HG03097 (cell line): ENCODE data around the gene EPS8L3.
"Not testable (repeated sequence)": the region's sequence is repeated elsewhere in the genome, so short reads cannot be mapped to it uniquely, and the experiment has no call there.

Experiments used
- ATAC-seq: cut with Tn5 transposase; IDR thresholded peaks from one replicate; pipeline ENCODE4 v1.9.1; 2021; ENCODE audit not compliant: unreplicated experiment, low FRiP score

The EPS8L3 gene

DNA sequence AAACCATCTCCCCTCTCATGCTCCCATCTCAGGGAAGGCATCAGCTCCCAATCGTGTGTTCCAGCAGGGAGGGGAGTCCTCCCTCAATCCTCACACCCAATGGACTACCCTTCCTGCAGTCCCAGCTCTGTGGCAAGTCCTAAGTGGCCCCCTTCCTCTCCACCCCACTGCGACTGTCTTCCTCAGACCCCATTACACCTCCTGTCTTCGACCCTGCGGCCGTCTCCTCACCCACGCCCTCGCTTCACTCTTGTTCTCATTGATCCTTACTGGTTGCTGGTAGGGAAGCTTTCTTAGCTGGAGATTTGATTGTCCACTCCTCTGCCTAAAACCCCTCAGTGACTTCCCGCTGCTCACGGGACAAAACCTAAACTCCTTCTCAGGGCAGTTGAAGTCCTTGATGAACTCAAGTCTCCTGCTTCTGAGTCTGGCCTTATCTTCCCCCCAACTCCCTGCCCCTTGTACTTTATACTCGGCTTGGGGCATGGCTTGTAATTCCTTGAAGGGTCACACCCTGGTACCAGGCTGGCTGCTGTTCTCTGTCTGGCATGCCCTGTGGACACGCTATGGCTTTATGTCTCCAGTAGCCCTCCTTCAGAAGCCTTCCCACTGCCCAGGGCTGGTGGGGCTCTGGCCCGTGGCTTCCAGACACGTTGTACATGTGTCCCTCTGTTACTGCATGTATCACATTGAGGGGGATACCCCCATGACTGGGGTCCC lies 2.3 kb upstream of the EPS8L3 start:
- ATAC-seq = no peak

- no peak for ATAC-seq
Measured at GRCh38 chr1:109765483-109765815, 1.7 kb upstream of the EPS8L3 start.

- ATAC-seq = no peak
Measured at GRCh38 chr1:109764561-109765482, 1.1 kb upstream of the EPS8L3 start.

GRCh38 chr1:109762821-109763645 lies 690 bp downstream of the EPS8L3 start:
- no peak for ATAC-seq

DNA sequence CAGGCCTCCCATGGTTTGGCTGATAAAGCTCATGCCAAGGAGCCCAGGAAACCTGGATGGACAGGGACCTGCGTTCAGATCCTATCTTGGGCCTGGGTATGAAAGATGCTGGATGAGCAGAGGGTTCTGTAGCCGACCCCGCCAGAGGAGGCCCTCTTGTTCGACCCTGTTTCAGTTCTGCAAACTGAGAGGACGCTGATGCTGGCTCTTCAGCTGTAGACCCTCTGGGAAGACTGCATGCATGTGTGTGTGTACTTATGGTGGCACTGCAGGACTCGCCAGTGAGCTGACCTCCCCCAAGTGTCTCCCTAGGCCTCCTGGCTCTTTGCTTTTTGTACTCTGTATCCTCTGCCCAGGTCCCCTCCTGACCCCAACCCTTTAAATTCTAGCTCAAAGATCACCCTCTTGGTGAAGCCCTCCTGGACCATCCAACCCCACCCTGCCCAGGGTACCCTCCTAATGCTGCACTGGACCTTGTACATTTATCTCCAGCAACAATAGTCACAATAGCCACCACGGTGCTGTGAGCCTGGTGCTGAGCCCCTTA lies 1.6 kb downstream of the EPS8L3 start:
- no peak for ATAC-seq

GRCh38 chr1:109761227-109762038 lies 2.3 kb downstream of the EPS8L3 start:
- no peak for ATAC-seq

DNA sequence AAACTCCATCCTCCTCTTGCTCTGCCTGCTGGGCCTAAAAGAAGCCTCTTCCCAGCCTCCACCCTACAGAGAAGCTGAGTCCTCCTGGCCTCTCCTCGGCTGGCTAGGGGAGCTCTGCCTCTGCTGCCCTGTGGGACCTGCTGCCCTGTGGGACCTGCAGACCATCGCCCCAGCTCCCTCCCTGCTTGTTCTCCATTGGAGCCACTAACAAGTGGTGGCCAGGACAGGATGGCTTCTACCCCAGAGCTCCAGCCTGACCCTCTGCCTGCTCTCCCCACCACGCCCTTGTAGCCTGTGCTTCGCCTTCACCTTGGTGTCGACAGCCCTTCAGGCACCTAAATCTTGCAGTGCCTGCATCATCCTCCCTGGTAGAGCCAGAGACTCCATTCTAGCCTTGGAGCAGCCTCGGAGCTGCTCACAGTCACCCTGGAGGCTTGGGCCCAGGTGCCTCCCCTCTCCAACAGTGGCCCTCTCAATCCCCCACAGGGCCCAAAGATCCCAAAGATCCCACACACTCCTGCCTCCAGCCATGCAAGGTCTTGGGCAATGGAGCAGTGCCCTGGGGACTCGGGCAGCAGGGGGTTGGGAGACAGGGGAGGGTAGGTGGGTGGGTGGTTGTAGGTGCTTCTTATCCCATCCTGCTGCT lies 3.0 kb downstream of the EPS8L3 start:
- ATAC-seq = no peak

DNA sequence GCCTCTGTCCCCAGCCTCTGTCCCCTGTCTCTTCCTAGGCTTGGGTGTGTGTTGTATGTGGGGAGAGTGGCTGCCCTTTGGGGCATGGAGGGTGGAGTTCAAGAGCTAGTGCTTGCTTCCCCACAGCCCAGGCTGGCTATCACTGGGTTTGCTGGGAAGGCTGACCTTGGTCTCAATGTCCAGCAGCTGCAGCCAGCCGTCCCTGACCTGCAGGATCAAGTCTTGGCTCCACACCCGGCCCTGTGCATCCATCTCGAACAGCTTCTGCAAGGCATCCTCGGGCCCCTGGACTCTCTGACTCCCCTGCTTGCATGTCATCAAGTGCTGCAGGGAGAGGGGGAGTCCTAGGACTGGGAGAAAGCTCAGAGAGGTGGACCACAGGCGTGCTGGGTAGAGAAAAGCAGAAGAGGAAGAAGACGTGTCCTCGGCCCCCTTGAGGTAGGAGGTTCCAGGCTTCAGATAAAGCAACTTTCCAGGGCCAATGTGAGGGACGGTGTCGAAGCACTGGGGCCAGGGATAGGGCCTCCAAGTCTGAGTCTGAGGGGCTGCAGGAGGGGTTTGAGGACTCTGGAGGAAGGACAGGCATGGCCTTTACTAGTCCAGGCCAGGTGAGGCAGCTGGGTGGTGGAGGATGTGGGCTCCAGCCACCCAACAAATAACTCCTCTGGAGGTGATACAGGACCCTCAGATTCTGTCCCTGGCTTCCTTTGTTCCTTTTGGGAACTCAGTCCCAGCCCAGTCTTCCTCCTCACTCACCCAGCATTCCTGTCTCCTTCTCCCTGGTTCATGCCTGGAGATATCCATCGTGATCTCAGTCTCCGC lies 4.0 kb downstream of the EPS8L3 start:
- no peak for ATAC-seq

DNA sequence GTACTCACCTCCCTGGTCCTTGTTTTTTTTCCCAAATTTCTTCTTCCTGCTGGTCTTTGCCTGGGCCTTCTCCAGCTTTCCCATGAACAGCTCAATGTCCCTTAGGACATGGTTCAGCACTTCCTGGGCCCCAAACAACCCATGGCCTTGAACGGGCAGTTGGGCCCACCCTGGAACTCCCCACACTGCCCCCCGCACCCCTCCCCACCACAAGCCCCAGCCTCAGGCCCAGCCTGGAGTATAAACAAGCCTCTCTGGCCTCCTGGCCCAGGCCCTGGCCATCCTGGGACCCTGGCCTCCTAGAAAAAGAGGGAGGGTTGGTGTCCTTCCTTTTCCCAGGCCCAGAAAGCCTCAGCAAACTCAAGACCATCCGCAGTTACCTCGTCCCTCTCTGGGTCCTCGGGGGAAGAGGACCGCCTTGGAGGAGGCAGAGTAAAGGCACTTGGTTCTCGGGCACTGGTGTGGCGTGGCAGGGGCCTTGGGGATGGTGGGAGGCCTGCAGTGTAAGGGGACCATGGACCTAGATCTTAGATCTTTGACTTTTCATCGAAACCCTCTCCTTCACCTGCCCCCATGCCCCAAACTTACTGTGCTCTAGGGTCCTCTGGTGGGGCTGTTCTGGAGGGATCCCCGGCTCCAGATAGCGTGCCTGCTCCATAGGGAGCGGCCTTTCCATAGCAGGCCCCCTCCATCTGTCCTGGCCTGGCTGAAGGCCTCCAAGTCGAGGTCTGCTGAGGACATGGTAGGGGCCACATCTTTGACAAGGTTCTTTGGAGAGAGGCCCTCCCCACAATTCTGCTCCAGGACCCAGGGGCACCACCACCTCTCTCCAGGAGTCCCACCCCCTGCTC lies 5.6 kb downstream of the EPS8L3 start:
- ATAC-seq = no peak

GRCh38 chr1:109756848-109757521 lies 6.7 kb downstream of the EPS8L3 start:
- ATAC-seq = no peak

- ATAC-seq = not testable (repeated sequence)
Measured at GRCh38 chr1:109756325-109756724, 7.4 kb downstream of the EPS8L3 start.

DNA sequence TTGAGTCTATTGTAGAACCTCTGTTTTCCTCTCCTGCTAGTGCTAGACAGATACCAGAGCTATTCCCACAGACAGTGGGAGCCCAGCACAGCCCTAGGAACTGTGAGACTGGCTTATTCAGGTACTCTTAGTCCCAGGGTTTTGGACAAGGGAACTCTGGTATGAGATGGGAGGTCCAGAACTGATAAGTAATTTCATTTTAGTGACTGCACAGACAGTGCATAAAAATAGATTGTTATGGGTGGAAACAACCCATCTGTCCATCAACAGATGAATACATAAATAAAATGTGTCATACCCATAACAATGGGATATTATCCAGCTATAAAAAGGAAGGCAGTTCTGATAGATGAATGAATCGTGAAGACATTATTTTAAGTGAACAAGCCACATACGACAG lies 9.0 kb downstream of the EPS8L3 start:
- ATAC-seq = no peak

DNA sequence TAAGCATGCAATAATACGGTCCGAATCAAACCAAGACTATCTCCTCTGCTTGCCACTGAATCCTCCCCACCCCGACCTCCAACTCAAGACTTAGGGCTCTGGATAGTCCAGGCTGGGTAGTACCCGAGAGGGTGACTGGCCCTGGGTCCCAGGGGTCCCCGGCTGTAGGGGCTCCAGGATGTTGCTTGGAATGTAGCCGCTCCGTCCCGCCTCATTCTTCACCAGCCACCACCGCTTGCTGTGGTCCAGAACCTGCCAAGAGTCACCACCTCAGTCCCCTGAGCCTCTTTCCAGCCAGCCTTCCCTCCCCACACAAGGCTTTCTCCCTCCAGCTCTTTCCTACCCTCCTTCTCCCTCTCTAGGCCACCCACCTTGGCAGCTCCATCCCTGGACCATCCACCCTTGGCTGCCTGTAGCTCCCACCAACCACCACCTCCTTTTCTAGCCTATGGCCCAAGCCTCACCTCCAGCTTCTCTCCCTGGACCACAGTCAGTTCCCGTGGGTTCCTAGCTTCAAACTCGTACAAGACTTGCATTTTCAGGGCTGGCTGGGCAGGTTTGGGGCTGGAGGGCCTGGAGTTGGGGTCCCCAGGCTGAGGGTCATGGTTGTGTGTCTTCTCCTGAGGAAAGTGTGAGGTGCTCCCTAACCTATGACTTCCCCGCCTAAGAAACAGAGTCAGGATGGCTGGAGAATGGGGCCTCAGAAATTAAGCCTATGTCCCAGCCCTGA lies 12.0 kb downstream of the EPS8L3 start:
- no peak for ATAC-seq

GRCh38 chr1:109750920-109751319 lies 12.8 kb downstream of the EPS8L3 start:
- ATAC-seq = no peak

DNA sequence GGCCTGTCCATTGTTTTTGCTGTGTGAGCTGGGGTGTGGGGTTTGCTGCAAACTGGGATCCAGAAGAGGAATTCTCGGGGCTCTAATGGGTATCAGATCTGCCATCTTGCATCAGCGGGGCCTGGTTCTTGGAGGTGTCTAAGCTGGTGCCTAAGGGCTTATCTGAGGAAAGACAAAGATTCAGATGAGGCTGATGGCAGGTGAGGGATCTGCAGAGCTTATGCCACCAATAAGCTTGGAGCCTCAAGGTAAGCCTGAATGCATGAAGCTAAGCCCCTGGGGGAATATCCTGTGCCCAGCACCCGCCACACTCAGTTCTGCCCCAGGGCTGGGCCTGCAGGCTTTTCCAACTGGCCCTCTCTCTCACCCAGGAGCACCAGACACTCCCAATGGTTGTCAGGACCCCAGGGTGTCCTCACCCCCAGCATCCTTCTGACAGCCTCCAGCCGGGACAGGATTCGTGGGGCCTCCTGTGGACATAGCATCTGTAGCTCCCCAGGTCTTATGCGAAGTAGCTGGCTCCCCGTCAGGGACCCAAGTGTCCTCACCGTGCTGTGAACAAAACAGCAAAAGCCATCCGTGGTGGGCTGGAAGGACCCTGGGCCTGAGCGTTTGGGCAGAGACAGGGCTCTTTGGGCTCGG lies 13.4 kb downstream of the EPS8L3 start:
- ATAC-seq = no peak

- no peak for ATAC-seq
Measured at GRCh38 chr1:109749221-109749620, 14.5 kb downstream of the EPS8L3 start.
